GM12878 (cell line): ENCODE measurements around the gene GRAMD1B. TPM values are rescaled to one million over a fixed set of nuclear protein-coding genes. Genes with fewer than 3 reads are reported as not detected.

Experiments used
- ATAC-seq: fragments of 200-7000 bp; cut with Tn5 transposase; 3 replicates; pipeline ENCODE4 v1.9.1; 2020; ENCODE audit warnings: mild to moderate bottlenecking, moderate library complexity
- BruUV-seq: library from RNA; stranded (reverse); fragments of 400-500 nt; replicated peaks from 2 replicates; lab custom pipeline; 2021; lab: Mats Ljungman, UMichigan
- CTCF ChIA-PET: fragments of 300-600 bp; sonication (Branson Sonifier 250); formaldehyde crosslinking; extraction: SDS; loops from one replicate; lab custom pipeline; 2021; ENCODE audit warnings: inconsistent platforms; lab: Yijun Ruan, JAX
- POLR2A ChIA-PET: fragments of 350-600 bp; formaldehyde crosslinking; extraction: SDS; loops from one replicate; lab custom pipeline; 2021; ENCODE audit warnings: inconsistent platforms; lab: Charles Lee
- RAD21 ChIA-PET: fragments of 300-600 bp; sonication (Branson Sonifier 250); formaldehyde crosslinking; loops from one replicate; lab custom pipeline; 2023; ENCODE audit warnings: antibody characterized with exemption; ENCODE audit not compliant: unreplicated experiment; lab: Charles Lee
- SMC1A ChIA-PET: fragments of 300-600 bp; sonication (Branson Sonifier 250); formaldehyde crosslinking; loops from one replicate; lab custom pipeline; 2023; ENCODE audit not compliant: unreplicated experiment, uncharacterized antibody; lab: Charles Lee
- DNase-seq: peaks from one replicate; pipeline ENCODE4 v3.0.0-alpha.2; 2011; ENCODE audit warnings: low read depth, low spot score
- FAIRE-seq: peaks from 3 replicates; lab custom pipeline; 2011; peaks lifted over from hg19 to GRCh38; lab: Jason Lieb, UNC
- H2AFZ ChIP-seq: 2 replicates; pipeline ENCODE4 v1.6.0; 2011; ENCODE audit warnings: low read depth, low read length, control low read depth; ENCODE audit not compliant: control insufficient read depth
- H3K27ac ChIP-seq: 2 replicates; pipeline ENCODE4 v1.5.1; 2011; ENCODE audit warnings: control low read depth; ENCODE audit not compliant: control insufficient read depth, insufficient read depth
- H3K27me3 ChIP-seq, 2 experiments: replicated peaks in 1 of 2; 2 replicates each; pipeline versions ENCODE4 v1.6.0 to v1.6.1; 2011; ENCODE audit warnings: low read length in 1 of 2; ENCODE audit not compliant: control insufficient read depth in 2 of 2, insufficient read depth in 2 of 2
- H3K36me3 ChIP-seq, 2 experiments: 2 replicates each; pipeline ENCODE4 v1.5.1; 2011; ENCODE audit warnings: low read length in 1 of 2; ENCODE audit not compliant: control insufficient read depth in 2 of 2, insufficient read depth in 2 of 2
- H3K4me1 ChIP-seq: 2 replicates; pipeline ENCODE4 v1.6.1; 2011; ENCODE audit warnings: mild to moderate bottlenecking, low read length, moderate library complexity, mixed read lengths; ENCODE audit not compliant: control insufficient read depth, insufficient read depth
- H3K4me2 ChIP-seq: 2 replicates; pipeline ENCODE4 v1.6.0; 2011; ENCODE audit warnings: control low read depth; ENCODE audit not compliant: control insufficient read depth, insufficient read depth
- H3K4me3 ChIP-seq: fragments of 200-600 bp; sonication (generic); 2 replicates; pipeline ENCODE4 v1.5.1; 2016
- H3K79me2 ChIP-seq: 2 replicates; pipeline ENCODE4 v1.6.0; 2011; ENCODE audit warnings: low read length; ENCODE audit not compliant: control insufficient read depth, insufficient read depth
- H3K9ac ChIP-seq: 2 replicates; pipeline ENCODE4 v1.8.0; 2011; ENCODE audit warnings: low read length, control low read depth, mixed read lengths; ENCODE audit not compliant: control insufficient read depth, insufficient read depth
- H3K9me3 ChIP-seq: replicated peaks from 3 replicates; pipeline ENCODE4 v1.5.1; 2011; ENCODE audit warnings: mild to moderate bottlenecking, low read length; ENCODE audit not compliant: control insufficient read depth, insufficient read depth
- H4K20me1 ChIP-seq: 2 replicates; pipeline ENCODE4 v1.6.0; 2011; ENCODE audit not compliant: control insufficient read depth, insufficient read depth
- BCLAF1 ChIP-seq: fragments of 450-650 bp; IDR thresholded peaks from 2 replicates; pipeline ENCODE4 v1.6.1; 2017; ENCODE audit warnings: antibody characterized with exemption, mild to moderate bottlenecking, moderate library complexity
- FOXK2 ChIP-seq: fragments of 450-650 bp; IDR thresholded peaks from 2 replicates; pipeline ENCODE4 v1.6.1; 2017; ENCODE audit warnings: mild to moderate bottlenecking, moderate library complexity
- IKZF1 ChIP-seq: fragments of 450-650 bp; conservative IDR thresholded peaks from 2 replicates; pipeline ENCODE4 v1.6.1; 2017; ENCODE audit warnings: antibody characterized with exemption, mild to moderate bottlenecking
- IRF4 ChIP-seq: IDR thresholded peaks from 2 replicates; pipeline ENCODE4 v1.6.1; 2011; ENCODE audit warnings: low read depth, low read length
- MEF2A ChIP-seq: IDR thresholded peaks from 2 replicates; pipeline ENCODE4 v1.6.1; 2011; ENCODE audit warnings: low read depth, mild to moderate bottlenecking, low read length, moderate library complexity; ENCODE audit not compliant: insufficient read depth
- MLLT1 ChIP-seq: fragments of 450-650 bp; IDR thresholded peaks from 2 replicates; pipeline ENCODE4 v1.6.1; 2016; ENCODE audit warnings: mild to moderate bottlenecking
- NFXL1 ChIP-seq: fragments of 450-650 bp; IDR thresholded peaks from 2 replicates; pipeline ENCODE4 v1.6.1; 2017; ENCODE audit warnings: antibody characterized with exemption, mild to moderate bottlenecking, borderline replicate concordance
- NR2F1 ChIP-seq: fragments of 450-650 bp; conservative IDR thresholded peaks from 2 replicates; pipeline ENCODE4 v1.6.1; 2017; ENCODE audit warnings: mild to moderate bottlenecking
- TARDBP ChIP-seq: IDR thresholded peaks from 2 replicates; pipeline ENCODE4 v1.6.1; 2016; ENCODE audit warnings: borderline replicate concordance
- WGBS: methylation state at CpG from one replicate; pipeline ENCODE4 v1.1.6; 2016; ENCODE audit warnings: low lambda C conversion rate; ENCODE audit not compliant: insufficient replicate concordance, insufficient coverage; ENCODE audit errors: missing lambda C conversion rate; 5-methylcytosine and 5-hydroxymethylcytosine counted together
- in situ Hi-C: fragments of 300-500 bp; cut with MboI; formaldehyde crosslinking; loops from 9 replicates; pipeline ENCODE4 v1.14.3; 2018; ENCODE audit warnings: mixed read lengths
- intact Hi-C: fragments of 100-400 bp; cut with micrococcal nuclease; formaldehyde crosslinking; loops from one replicate; pipeline ENCODE4 v1.14.2; 2022; ENCODE audit not compliant: unreplicated experiment
- polyA plus RNA-seq, 11 experiments: library from polyadenylated mRNA; depleted of rRNA in 4 of 11; unstranded in 6 of 11; stranded (reverse) in 5 of 11; fragments of >200 nt; fragmentation: Nextera tagmentation in 4 of 11; fragmentation: Illumina TruSeq in 1 of 11; extraction: Ambion mirVana in 4 of 11; extraction: Trizol in 1 of 11; gene quantifications; 1 replicate in 1 of 11; 2 replicates in 10 of 11; pipeline versions ENCODE4 v1.2.1 to v1.2.3, GENCODE V29; 2011 to 2016; ENCODE audit warnings: inconsistent platforms in 2 of 11, missing spikeins in 2 of 11, low read depth in 1 of 11
- total RNA-seq, 4 experiments: library from RNA; depleted of rRNA in 3 of 4; stranded (reverse); fragments of >200 nt in 3 of 4; fragmentation: Illumina TruSeq in 1 of 4; extraction: Trizol in 1 of 4; gene quantifications; 2 replicates each; pipeline versions ENCODE4 v1.2.1 to v1.2.3, GENCODE V29; 2013 to 2021

Gene GRAMD1B
- total and polyA plus RNA-seq, 10 of the 15 experiments (the other 5 are each of a cell fraction or from before 2014, with no cell fraction given) = 1.9 to 49.1 (median 26.9) TPM

DNA sequence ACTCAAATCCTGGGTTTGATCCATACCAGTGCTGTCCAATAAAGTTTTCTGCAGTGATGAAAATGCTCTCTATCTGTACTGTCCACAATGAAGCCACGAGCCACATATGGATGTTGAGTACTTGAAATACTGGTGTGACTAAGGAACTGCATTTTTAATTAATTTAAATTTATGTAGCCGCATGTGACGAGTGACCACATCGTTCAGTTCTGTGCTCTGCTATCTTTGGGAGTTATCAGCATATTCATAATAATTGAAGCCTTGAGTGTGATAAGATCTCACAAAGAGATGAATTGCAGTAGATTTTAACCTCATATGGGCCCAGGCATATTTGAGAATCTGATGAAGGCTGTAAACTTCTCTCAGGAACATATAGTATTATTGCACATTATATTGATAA, 40.8 kb downstream of the GRAMD1B start:
- Histone ChIP-seq H3K4me3 (no peak overlapping the region), H4K20me1 (no peaks in the 10 kb centered on the region), H3K4me1 (peaks cover 3% of the 10 kb centered on the region; the same call in 1 of the 2 replicates), H3K79me2 (no peaks in the 10 kb centered on the region), H3K4me2 (no peak overlapping the region), H3K36me3 (no peaks in the 10 kb centered on the region; a peak in 1 of 4 replicates), H3K27ac (no peak overlapping the region), H3K27me3 (no peaks in the 10 kb centered on the region), H2AFZ (no peak overlapping the region), H3K9me3 (no peaks in the 10 kb centered on the region), H3K9ac (no peak overlapping the region)
- ATAC-seq (no peak), DNase-seq (no peak), FAIRE-seq (no peak)
- 77% methylated on average over 4 of the region's 4 CpGs for WGBS
- ChIA-PET POLR2A (no interaction called here), CTCF (interaction anchor here (1.7 kb wide), 1 partner anchor 63 kb away, joined by 14 read pairs; no protein-coding TSS in a partner anchor), SMC1A (interaction anchor here (1.5 to 2.4 kb wide), 2 partner anchors 63 to 169 kb away, joined by 5 to 13 read pairs; no protein-coding TSS in a partner anchor), RAD21 (interaction anchor here (1.9 kb wide), 1 partner anchor 63 kb away, joined by 8 read pairs; no protein-coding TSS in a partner anchor)
- intact Hi-C loops (no loop called here), in situ Hi-C loops (no loop called here)
- no peak for TF ChIP-seq TARDBP
- no peak for TF ChIP-seq MEF2A
- TF ChIP-seq IKZF1 = no peak
- TF ChIP-seq FOXK2 = no peak
- no peak for TF ChIP-seq IRF4
- no peak for TF ChIP-seq MLLT1
- TF ChIP-seq BCLAF1 = no peak
- no peak for TF ChIP-seq NFXL1
- no peak for TF ChIP-seq NR2F1
- BruUV-seq = no TSS peak
